Measurements from ENCODE around the gene BMPR1A. TPM values are rescaled to one million over a fixed set of nuclear protein-coding genes. Genes with fewer than 3 reads are reported as not detected.

The BMPR1A gene
- total RNA-seq, 4 donors from 2014 or later: 29.3 to 45.2 (median 38.0) TPM

- intact Hi-C loops (cut with DNase I; ENCODE audit: low total_unique reads) (no loop called here), in situ Hi-C loops (cut with MboI; ENCODE audit: low pct_ligation_motif_present in 1 of 4, low pct_unique_long_range_greater_than_20kb in 1 of 4, low sequenced_read_pairs in 3 of 4) (no loop called here)
- DNase-seq: no peak
- WGBS, 2 donors (ENCODE audit: low coverage in 1 of 2): 84 to 89% methylated on average over 5 of the region's 5 CpGs
- Histone ChIP-seq H3K4me1 (peaks cover 2 to 58% (median 26%) of the 10 kb centered on the region in 4 donors), H3K4me3 (no peak overlapping the region), H3K36me3 (no peaks in the 10 kb centered on the region), H3K9me3 (no peaks in the 10 kb centered on the region), H3K27me3 (no peaks in the 10 kb centered on the region), H3K27ac (no peak overlapping the region)
- no peak for TF ChIP-seq EP300 (IDR thresholded peaks at IDR 0.05; ENCODE audit: low read depth)
- TF ChIP-seq POLR2AphosphoS5 (IDR thresholded peaks at IDR 0.05): no peak
- no peak for TF ChIP-seq CTCF (IDR thresholded peaks at IDR 0.05)
- no peak for TF ChIP-seq POLR2A (IDR thresholded peaks at IDR 0.05)
Observed at GRCh38 chr10:86763404-86763803, 7.0 kb downstream of the BMPR1A start.

GRCh38 chr10:86765548-86765947, 9.1 kb downstream of the BMPR1A start:
- Histone ChIP-seq H3K4me3 (no peak overlapping the region), H3K4me1 (peaks cover 10 to 59% (median 32%) of the 10 kb centered on the region in 4 donors), H3K9me3 (no peaks in the 10 kb centered on the region), H3K27ac (no peak overlapping the region), H3K36me3 (no peaks in the 10 kb centered on the region), H3K27me3 (no peaks in the 10 kb centered on the region)
- TF ChIP-seq POLR2A (IDR thresholded peaks at IDR 0.05): no peak
- no peak for TF ChIP-seq CTCF (IDR thresholded peaks at IDR 0.05)
- no peak for TF ChIP-seq POLR2AphosphoS5 (IDR thresholded peaks at IDR 0.05)
- TF ChIP-seq EP300 (IDR thresholded peaks at IDR 0.05; ENCODE audit: low read depth): no peak
- in situ Hi-C loops (cut with MboI; ENCODE audit: low pct_ligation_motif_present in 1 of 4, low pct_unique_long_range_greater_than_20kb in 1 of 4, low sequenced_read_pairs in 3 of 4) (no loop called here), intact Hi-C loops (cut with DNase I; ENCODE audit: low total_unique reads) (no loop called here)
- 68 to 87% methylated on average over 2 of the region's 2 CpGs for WGBS, 2 donors (ENCODE audit: low coverage in 1 of 2)
- no peak for DNase-seq

DNA sequence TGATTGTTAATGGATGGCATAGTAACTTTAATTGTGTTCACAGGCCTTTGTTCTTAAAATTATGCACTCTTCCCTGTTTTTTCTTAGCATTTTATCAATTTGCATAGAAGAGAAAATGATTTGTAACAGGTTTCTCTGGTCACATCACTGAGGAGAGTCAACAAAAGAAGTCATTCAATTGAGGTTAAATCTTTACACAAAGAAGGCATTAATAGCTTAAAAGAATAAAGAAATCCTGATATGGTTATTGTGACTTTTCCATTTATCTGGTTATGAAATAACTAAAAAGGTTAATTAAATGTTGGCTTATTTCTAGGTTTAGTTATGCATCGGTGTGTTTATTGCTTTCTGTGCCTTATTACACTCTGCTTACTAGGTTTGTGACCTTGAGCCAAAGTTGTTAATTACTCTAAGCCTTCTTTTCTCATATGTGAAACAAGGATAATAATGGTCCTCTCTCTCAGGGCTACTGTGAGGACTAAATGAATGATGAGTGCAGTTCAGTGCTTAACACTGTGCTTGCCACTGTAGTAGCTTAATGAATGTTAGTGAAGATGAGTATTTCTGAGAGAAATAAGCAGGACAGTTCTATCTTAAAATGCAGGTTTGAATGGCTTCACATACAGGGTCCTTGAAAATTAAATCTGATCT, 12.1 kb downstream of the BMPR1A start:
- 30 to 39% methylated on average over 1 of the region's 1 CpG for WGBS, 2 donors (ENCODE audit: low coverage in 1 of 2)
- intact Hi-C loops (cut with DNase I; ENCODE audit: low total_unique reads): no loop called here
- DNase-seq: no peak
- no peaks in the 10 kb centered on the region for H3K27me3 ChIP-seq
- no peak overlapping the region for H3K4me3 ChIP-seq
- no peaks in the 10 kb centered on the region for H3K36me3 ChIP-seq
- in situ Hi-C loops (cut with MboI; ENCODE audit: low pct_ligation_motif_present in 1 of 4, low pct_unique_long_range_greater_than_20kb in 1 of 4, low sequenced_read_pairs in 3 of 4): no loop called here
- no peak overlapping the region for H3K27ac ChIP-seq
- no peaks in the 10 kb centered on the region for H3K9me3 ChIP-seq
- H3K4me1 ChIP-seq: peaks cover 10 to 39% (median 32%) of the 10 kb centered on the region in 4 donors
- no peak for TF ChIP-seq EP300 (IDR thresholded peaks at IDR 0.05; ENCODE audit: low read depth)
- TF ChIP-seq CTCF (IDR thresholded peaks at IDR 0.05): no peak
- TF ChIP-seq POLR2A (IDR thresholded peaks at IDR 0.05): no peak
- TF ChIP-seq POLR2AphosphoS5 (IDR thresholded peaks at IDR 0.05): no peak

- 89 to 91% methylated on average over 5 to 10 of the region's 10 CpGs for WGBS, 2 donors (ENCODE audit: low coverage in 1 of 2)
- TF ChIP-seq POLR2AphosphoS5 (IDR thresholded peaks at IDR 0.05) (no peak), EP300 (IDR thresholded peaks at IDR 0.05; ENCODE audit: low read depth) (no peak), CTCF (IDR thresholded peaks at IDR 0.05) (no peak), POLR2A (IDR thresholded peaks at IDR 0.05) (no peak)
- no peak overlapping the region for H3K4me3 ChIP-seq
- in situ Hi-C loops (cut with MboI; ENCODE audit: low pct_ligation_motif_present in 1 of 4, low pct_unique_long_range_greater_than_20kb in 1 of 4, low sequenced_read_pairs in 3 of 4): no loop called here
- no peak overlapping the region for H3K27ac ChIP-seq
- no peak for DNase-seq
- no peaks in the 10 kb centered on the region for H3K9me3 ChIP-seq
- peaks cover 14 to 54% (median 37%) of the 10 kb centered on the region in 4 donors for H3K4me1 ChIP-seq
- intact Hi-C loops (cut with DNase I; ENCODE audit: low total_unique reads): no loop called here
- H3K36me3 ChIP-seq: no peaks in the 10 kb centered on the region
- H3K27me3 ChIP-seq: no peaks in the 10 kb centered on the region
Observed at GRCh38 chr10:86769991-86770390, 13.6 kb downstream of the BMPR1A start.
